Measurements from ENCODE around the gene HLCS. TPM values are rescaled to one million over a fixed set of nuclear protein-coding genes. Genes with fewer than 3 reads are reported as not detected.

The HLCS gene
- total and polyA plus RNA-seq, 5 experiments from 2014 or later, result 6.2 to 13.4 (median 12.3) TPM

- DNase-seq, result peak in 2 of 10 donors; percentile 19 to 26
- Mint-ChIP-seq H3K27ac (peak overlapping the region in 9 of 10 donors; percentile 62 to 84 (median 72)), H3K9me3 (no peaks in the 10 kb centered on the region), H3K36me3 (no peaks in the 10 kb centered on the region), H3K4me3 (peak overlapping the region; percentile 75 to 96 (median 86)), H3K27me3 (peaks cover 0 to 3% (median 0%) of the 10 kb centered on the region in 5 donors), H3K4me1 (peaks cover 7 to 31% (median 21%) of the 10 kb centered on the region in 4 donors)
- ATAC-seq, result peak in 1 of 2 donors; percentile 41
- POLR2A ChIA-PET, result interaction anchor here (0.7 kb wide), 1 partner anchor 1790 kb away, joined by 3 read pairs; no protein-coding TSS in a partner anchor
Measured at GRCh38 chr21:36981049-36981391, 14.6 kb upstream of the HLCS start.

- DNase-seq, result peak in 1 of 10 donors; percentile 29
- POLR2A ChIA-PET, result interaction anchor here (0.7 to 1.6 kb wide), 3 partner anchors 9 to 1790 kb away, joined by 3 to 8 read pairs (median 3); partner anchors contain the start of gene HLCS
- H3K9me3 Mint-ChIP-seq, result no peaks in the 10 kb centered on the region
- peak overlapping the region in 9 of 10 donors; percentile 62 to 84 (median 75) for H3K27ac Mint-ChIP-seq
- H3K4me3 Mint-ChIP-seq, result peak overlapping the region; percentile 75 to 96 (median 86)
- peaks cover 5 to 27% (median 17%) of the 10 kb centered on the region in 4 donors for H3K4me1 Mint-ChIP-seq
- peak; percentile 64 to 77 for ATAC-seq
- H3K36me3 Mint-ChIP-seq, result no peaks in the 10 kb centered on the region
- H3K27me3 Mint-ChIP-seq, result peaks cover 0 to 3% (median 0%) of the 10 kb centered on the region in 5 donors
Measured at GRCh38 chr21:36980280-36981048, 14.0 kb upstream of the HLCS start.

DNA sequence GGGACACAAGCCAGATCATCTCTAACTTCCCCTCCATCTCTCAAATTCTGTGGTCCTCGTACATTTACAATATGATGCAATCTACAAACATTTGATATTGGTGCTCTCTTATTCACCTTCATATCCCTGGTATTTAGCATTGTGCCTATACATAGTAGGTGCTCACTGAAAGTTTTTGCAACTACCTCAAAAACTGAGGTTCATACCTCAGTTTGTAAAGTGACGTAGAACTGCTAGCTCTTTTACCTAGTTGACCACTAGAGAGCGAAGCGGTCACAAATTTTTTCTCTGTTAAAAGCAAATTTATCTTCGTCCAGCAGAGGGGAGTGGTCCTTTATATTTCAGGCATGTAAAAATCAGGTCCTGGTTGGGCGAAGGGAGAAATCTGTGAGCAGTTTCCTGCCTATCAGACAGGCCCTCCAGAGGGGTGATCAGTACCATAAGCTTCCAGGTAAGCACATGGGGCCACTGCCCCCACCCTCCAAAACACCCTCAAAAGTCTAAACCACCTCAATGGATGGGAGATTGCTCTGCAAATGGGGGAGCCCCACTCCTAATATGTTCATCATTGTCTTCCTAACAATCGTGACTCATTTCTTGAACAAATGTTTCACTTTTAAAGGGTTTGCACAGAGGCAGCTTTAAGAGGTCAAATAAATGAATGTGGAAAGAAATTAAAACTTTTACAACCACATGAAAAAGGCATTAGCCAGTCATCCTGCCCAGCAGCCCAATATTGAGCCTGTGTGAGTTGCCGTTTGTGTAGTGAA lies 10.6 kb upstream of the HLCS start:
- H3K4me3 Mint-ChIP-seq, result no peak overlapping the region
- peaks cover 0 to 3% (median 0%) of the 10 kb centered on the region in 3 donors for H3K36me3 Mint-ChIP-seq
- peak; percentile 40 to 47 for ATAC-seq
- POLR2A ChIA-PET, result interaction anchor here (1.5 to 1.9 kb wide), 2 partner anchors 11 to 13 kb away, joined by 6 to 9 read pairs; partner anchors contain the start of gene HLCS
- peak in 2 of 10 donors; percentile 23 to 47 for DNase-seq
- peaks cover 8 to 27% (median 15%) of the 10 kb centered on the region in 4 donors for H3K4me1 Mint-ChIP-seq
- peaks cover 0 to 3% (median 0%) of the 10 kb centered on the region in 5 donors for H3K27me3 Mint-ChIP-seq
- H3K9me3 Mint-ChIP-seq, result no peaks in the 10 kb centered on the region
- H3K27ac Mint-ChIP-seq, result peak overlapping the region in 5 of 10 donors; percentile 2 to 70 (median 29)

DNA sequence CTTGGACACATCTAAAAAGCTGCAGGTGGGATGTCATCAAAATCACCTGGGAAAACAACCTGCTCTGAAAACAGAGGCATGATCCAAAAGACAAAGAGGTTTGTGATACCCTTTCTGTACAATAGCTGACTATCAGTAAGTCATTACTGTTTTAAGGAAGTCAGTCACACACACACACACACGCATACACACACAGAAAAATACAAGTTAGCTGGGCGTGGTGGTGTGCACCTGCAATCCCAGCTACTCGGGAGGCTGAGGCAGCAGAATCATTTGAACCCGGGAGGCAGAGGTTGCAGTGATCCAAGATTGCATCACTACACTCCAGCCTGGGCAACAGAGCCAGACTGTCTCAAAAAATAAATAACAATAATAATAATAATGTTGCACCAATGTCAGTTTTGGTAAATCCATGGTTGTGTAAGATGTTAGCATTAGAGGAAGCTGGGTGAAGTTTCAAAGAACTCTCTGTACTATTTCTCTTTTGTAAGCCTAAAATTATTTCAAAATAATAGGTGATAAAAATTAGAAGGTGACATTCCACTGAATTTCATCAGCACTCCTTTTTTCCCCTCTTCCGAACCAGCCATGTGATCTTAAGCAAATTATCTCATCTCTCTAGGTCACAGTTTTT lies 9.9 kb upstream of the HLCS start:
- Mint-ChIP-seq H3K27ac (no peak overlapping the region), H3K36me3 (peaks cover 0 to 3% (median 0%) of the 10 kb centered on the region in 3 donors), H3K4me3 (no peak overlapping the region), H3K9me3 (no peaks in the 10 kb centered on the region), H3K27me3 (no peaks in the 10 kb centered on the region), H3K4me1 (peaks cover 8 to 21% (median 10%) of the 10 kb centered on the region in 4 donors)
- POLR2A ChIA-PET, result interaction anchor here (1.5 to 1.9 kb wide), 2 partner anchors 10 to 13 kb away, joined by 6 to 9 read pairs; partner anchors contain the start of gene HLCS
- DNase-seq (no peak), ATAC-seq (no peak)

DNA sequence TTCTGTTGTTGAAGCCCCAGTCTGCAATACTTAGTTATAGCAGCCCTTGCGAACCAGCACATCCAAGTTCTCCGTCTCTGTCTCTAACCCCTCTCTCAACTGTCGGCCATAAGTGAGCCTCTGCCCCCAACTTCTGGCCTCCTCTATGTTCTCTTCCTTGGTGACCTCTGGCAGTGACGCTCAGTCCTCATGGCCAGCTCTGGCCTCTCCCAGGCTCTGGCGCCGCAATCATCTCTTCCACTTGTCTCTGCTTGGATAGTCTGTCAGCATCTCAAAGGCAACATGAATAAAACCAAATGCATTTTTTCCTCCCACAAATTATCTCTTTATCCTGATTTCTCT lies 8.4 kb upstream of the HLCS start:
- Mint-ChIP-seq H3K4me1 (peaks cover 0 to 11% (median 4%) of the 10 kb centered on the region in 4 donors), H3K27me3 (no peaks in the 10 kb centered on the region), H3K36me3 (peaks cover 0 to 3% (median 0%) of the 10 kb centered on the region in 3 donors), H3K4me3 (no peak overlapping the region), H3K27ac (peak overlapping the region in 2 of 10 donors; percentile 0 to 74), H3K9me3 (no peaks in the 10 kb centered on the region)
- DNase-seq (no peak), ATAC-seq (no peak)
- POLR2A ChIA-PET, result no interaction called here

GRCh38 chr21:36973986-36974850 lies 7.7 kb upstream of the HLCS start:
- Mint-ChIP-seq H3K27me3 (no peaks in the 10 kb centered on the region), H3K4me3 (no peak overlapping the region), H3K4me1 (peaks cover 0 to 9% (median 3%) of the 10 kb centered on the region in 4 donors), H3K27ac (peak overlapping the region in 2 of 10 donors; percentile 5 to 31), H3K9me3 (no peaks in the 10 kb centered on the region), H3K36me3 (peaks cover 0 to 3% (median 0%) of the 10 kb centered on the region in 3 donors)
- DNase-seq, result no peak
- POLR2A ChIA-PET, result no interaction called here
- no peak for ATAC-seq

DNA sequence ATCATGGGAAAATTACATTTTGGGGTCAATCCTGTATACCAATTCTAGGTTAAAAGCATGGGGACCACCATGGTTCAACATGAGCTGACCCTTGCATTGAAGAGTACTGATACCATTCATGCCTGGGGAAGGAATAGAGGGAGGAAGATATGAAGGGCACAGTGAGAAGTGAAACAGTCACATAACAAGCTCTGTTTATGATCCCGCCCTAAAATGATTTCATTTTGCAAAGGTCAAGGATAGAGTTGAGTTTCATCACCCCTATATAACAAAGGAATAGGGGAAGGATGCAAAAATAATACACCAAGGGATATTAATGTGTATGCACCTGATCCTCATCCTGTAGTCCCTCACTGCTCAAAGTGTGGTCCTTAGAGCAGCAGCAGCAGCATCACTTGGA lies 2.5 kb upstream of the HLCS start:
- POLR2A ChIA-PET, result interaction anchor here (0.5 to 0.8 kb wide), 2 partner anchors 11 to 21 kb away, joined by 3 to 5 read pairs; no protein-coding TSS in a partner anchor
- DNase-seq, result no peak
- ATAC-seq, result no peak
- no peaks in the 10 kb centered on the region for H3K36me3 Mint-ChIP-seq
- no peak overlapping the region for H3K4me3 Mint-ChIP-seq
- peaks cover 7 to 19% (median 14%) of the 10 kb centered on the region in 4 donors for H3K4me1 Mint-ChIP-seq
- H3K27me3 Mint-ChIP-seq, result no peaks in the 10 kb centered on the region
- H3K27ac Mint-ChIP-seq, result peak overlapping the region in 4 of 10 donors; percentile 7 to 60 (median 15)
- no peaks in the 10 kb centered on the region for H3K9me3 Mint-ChIP-seq

- Mint-ChIP-seq H3K4me1 (peaks cover 7 to 19% (median 14%) of the 10 kb centered on the region in 4 donors), H3K9me3 (no peaks in the 10 kb centered on the region), H3K27ac (peak overlapping the region in 8 of 10 donors; percentile 1 to 91 (median 75)), H3K27me3 (no peaks in the 10 kb centered on the region), H3K36me3 (no peaks in the 10 kb centered on the region), H3K4me3 (peak overlapping the region in 2 of 10 donors; percentile 3 to 22)
- no peak for ATAC-seq
- no peak for DNase-seq
- POLR2A ChIA-PET, result interaction anchor here (0.5 kb wide), 1 partner anchor 10 kb away, joined by 3 read pairs; no protein-coding TSS in a partner anchor
Measured at GRCh38 chr21:36968414-36968813, 1.9 kb upstream of the HLCS start.

GRCh38 chr21:36966821-36967768 lies 626 bp upstream of the HLCS start:
- Mint-ChIP-seq H3K36me3 (no peaks in the 10 kb centered on the region), H3K9me3 (no peaks in the 10 kb centered on the region), H3K4me3 (peak overlapping the region; percentile 71 to 88 (median 76)), H3K27me3 (no peaks in the 10 kb centered on the region), H3K27ac (peak overlapping the region; percentile 72 to 93 (median 87)), H3K4me1 (peaks cover 7 to 19% (median 14%) of the 10 kb centered on the region in 4 donors)
- DNase-seq (peak in 1 of 10 donors; percentile 10), ATAC-seq (no peak)
- POLR2A ChIA-PET, result interaction anchor here (1.4 to 2.5 kb wide), 8 partner anchors 9 to 40 kb away, joined by 3 to 24 read pairs (median 6); partner anchors contain the start of gene RIPPLY3

DNA sequence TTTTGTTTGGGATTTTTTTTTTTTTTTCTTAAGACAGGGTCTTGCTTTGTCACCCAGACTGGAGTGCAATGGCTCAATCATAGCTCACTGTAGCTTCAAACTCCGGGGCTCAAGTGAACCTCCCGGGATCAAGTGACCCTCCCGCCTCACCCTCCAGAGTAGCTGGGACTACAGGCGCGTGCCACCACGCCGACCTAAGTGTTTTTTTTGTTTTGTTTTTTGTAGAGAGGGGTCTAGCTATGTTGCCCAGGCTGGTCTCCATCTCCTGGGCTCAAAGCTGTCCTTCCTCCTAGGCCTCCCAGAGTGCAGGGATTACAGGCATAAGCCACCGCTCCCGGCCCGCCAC lies 776 bp downstream of the HLCS start:
- peak overlapping the region; percentile 66 to 94 (median 90) for H3K27ac Mint-ChIP-seq

More for the DNA sequence above, 776 bp downstream of the HLCS start:
- Mint-ChIP-seq H3K27me3 (no peaks in the 10 kb centered on the region), H3K9me3 (no peaks in the 10 kb centered on the region), H3K4me1 (peaks cover 10 to 19% (median 14%) of the 10 kb centered on the region in 4 donors), H3K36me3 (peaks cover 1 to 12% (median 4%) of the 10 kb centered on the region in 3 donors), H3K4me3 (peak overlapping the region; percentile 75 to 90 (median 84))
- POLR2A ChIA-PET, result interaction anchor here (1.3 to 2.5 kb wide), 8 partner anchors 11 to 107 kb away, joined by 3 to 24 read pairs (median 6); partner anchors contain the start of gene RIPPLY3
- no peak for DNase-seq
- no peak for ATAC-seq
